ENCODE measurements around the gene PER2.

The PER2 gene

GRCh38 chr2:238267341-238267710 is 21.1 kb downstream of the PER2 start:
- no peak overlapping the region for H3K27ac ChIP-seq
- H2AFZ ChIP-seq (ENCODE audit: low read depth) = no peak overlapping the region

GRCh38 chr2:238265605-238266004 is 22.8 kb downstream of the PER2 start:
- 0 out of 2 replicates have a peak overlapping the region, but pooled peaks have one; percentile 5 for H3K9ac ChIP-seq
- TF ChIP-seq CTCF (conservative IDR thresholded peaks at IDR 0.05; ENCODE audit: low read depth, low read length) = no peak
- peak overlapping the region; percentile 11; the same call in 1 of the 2 replicates for H2AFZ ChIP-seq (ENCODE audit: low read depth)

More at GRCh38 chr2:238267341-238267710, 21.1 kb downstream of the PER2 start:
- H4K20me1 ChIP-seq (ENCODE audit: insufficient read depth) = no peaks in the 10 kb centered on the region
- no peaks in the 10 kb centered on the region for H3K79me2 ChIP-seq (ENCODE audit: insufficient read depth, low read depth)
- no peak overlapping the region for H3K4me3 ChIP-seq (IDR thresholded peaks at IDR 0.05; ENCODE audit: insufficient read depth, low read depth, low read length)
- H3K36me3 ChIP-seq (ENCODE audit: insufficient read depth) = no peaks in the 10 kb centered on the region
- peak overlapping the region; percentile 57; the same call in 1 of the 2 replicates for H3K4me2 ChIP-seq
- no peaks in the 10 kb centered on the region for H3K27me3 ChIP-seq (ENCODE audit: insufficient read depth, low read depth)
- TF ChIP-seq CTCF (conservative IDR thresholded peaks at IDR 0.05; ENCODE audit: low read depth, low read length) = no peak
- H3K9ac ChIP-seq = no peak overlapping the region
- peaks cover 50% of the 10 kb centered on the region for H3K4me1 ChIP-seq (ENCODE audit: low read depth, poor library complexity, severe bottlenecking)

GRCh38 chr2:238264072-238264460 is 24.3 kb downstream of the PER2 start:
- H3K9ac ChIP-seq = no peak overlapping the region; the same call in 1 of the 2 replicates

More at GRCh38 chr2:238265605-238266004, 22.8 kb downstream of the PER2 start:
- peaks cover 67% of the 10 kb centered on the region for H3K4me1 ChIP-seq (ENCODE audit: low read depth, poor library complexity, severe bottlenecking)
- peak overlapping the region; percentile 57 for H3K4me2 ChIP-seq
- no peaks in the 10 kb centered on the region for H4K20me1 ChIP-seq (ENCODE audit: insufficient read depth)
- no peaks in the 10 kb centered on the region for H3K27me3 ChIP-seq (ENCODE audit: insufficient read depth, low read depth)
- no peak overlapping the region for H3K4me3 ChIP-seq (IDR thresholded peaks at IDR 0.05; ENCODE audit: insufficient read depth, low read depth, low read length)
- H3K79me2 ChIP-seq (ENCODE audit: insufficient read depth, low read depth) = no peaks in the 10 kb centered on the region
- H3K36me3 ChIP-seq (ENCODE audit: insufficient read depth) = no peaks in the 10 kb centered on the region
- peak overlapping the region; percentile 68 for H3K27ac ChIP-seq

GRCh38 chr2:238263204-238264071 is 25.0 kb downstream of the PER2 start:
- Histone ChIP-seq H3K27me3 (ENCODE audit: insufficient read depth, low read depth) (no peaks in the 10 kb centered on the region), H3K9ac (peak overlapping the region; percentile 19; the same call in 1 of the 2 replicates), H3K79me2 (ENCODE audit: insufficient read depth, low read depth) (no peaks in the 10 kb centered on the region), H3K27ac (peak overlapping the region; percentile 68), H3K36me3 (ENCODE audit: insufficient read depth) (no peaks in the 10 kb centered on the region), H3K4me1 (ENCODE audit: low read depth, poor library complexity, severe bottlenecking) (peaks cover 89% of the 10 kb centered on the region), H3K4me3 (IDR thresholded peaks at IDR 0.05; ENCODE audit: insufficient read depth, low read depth, low read length) (no peak overlapping the region), H3K4me2 (peak overlapping the region; percentile 57), H2AFZ (ENCODE audit: low read depth) (peak overlapping the region; percentile 50), H4K20me1 (ENCODE audit: insufficient read depth) (no peaks in the 10 kb centered on the region)
- peak; percentile 89 for TF ChIP-seq CTCF (conservative IDR thresholded peaks at IDR 0.05; ENCODE audit: low read depth, low read length)

More at GRCh38 chr2:238264072-238264460, 24.3 kb downstream of the PER2 start:
- Histone ChIP-seq H3K4me2 (peak overlapping the region; percentile 57), H4K20me1 (ENCODE audit: insufficient read depth) (no peaks in the 10 kb centered on the region), H3K36me3 (ENCODE audit: insufficient read depth) (no peaks in the 10 kb centered on the region), H2AFZ (ENCODE audit: low read depth) (no peak overlapping the region), H3K79me2 (ENCODE audit: insufficient read depth, low read depth) (no peaks in the 10 kb centered on the region), H3K27ac (peak overlapping the region; percentile 68; the same call in 1 of the 2 replicates), H3K27me3 (ENCODE audit: insufficient read depth, low read depth) (no peaks in the 10 kb centered on the region), H3K4me1 (ENCODE audit: low read depth, poor library complexity, severe bottlenecking) (peaks cover 83% of the 10 kb centered on the region), H3K4me3 (IDR thresholded peaks at IDR 0.05; ENCODE audit: insufficient read depth, low read depth, low read length) (no peak overlapping the region)
- TF ChIP-seq CTCF (conservative IDR thresholded peaks at IDR 0.05; ENCODE audit: low read depth, low read length) = no peak

Measured in KMS-11 (cell line).